ENCODE data around the gene DAAM1. TPM values are rescaled to one million over a fixed set of nuclear protein-coding genes. Genes with fewer than 3 reads are reported as not detected.

Gene DAAM1
- polyA plus RNA-seq, 1 donor from 2014 or later: 161 TPM

- no peak overlapping the region for H2AFZ ChIP-seq (ENCODE audit: low read depth, low read length)
- no peak overlapping the region for H3K9ac ChIP-seq (ENCODE audit: low read length)
- H3K36me3 ChIP-seq (ENCODE audit: insufficient read depth, low read length): no peaks in the 10 kb centered on the region
- H3F3A ChIP-seq (ENCODE audit: insufficient read depth, low read length, poor library complexity, severe bottlenecking): no peaks in the 10 kb centered on the region
- no peaks in the 10 kb centered on the region for H3K9me2 ChIP-seq (ENCODE audit: insufficient read depth, low read length)
- no peaks in the 10 kb centered on the region for H3K9me3 ChIP-seq (ENCODE audit: low read length)
- H3K79me2 ChIP-seq (replicated peaks; ENCODE audit: insufficient read depth, low read length): peaks cover 81% of the 10 kb centered on the region
- H3K27ac ChIP-seq (ENCODE audit: low read length): no peak overlapping the region
- TF ChIP-seq EZH2 (IDR thresholded peaks at IDR 0.05; ENCODE audit: borderline replicate concordance, insufficient read depth, low read length, poor library complexity, severe bottlenecking): no peak
- TF ChIP-seq EP300 (conservative IDR thresholded peaks at IDR 0.05; ENCODE audit: poor library complexity, severe bottlenecking): no peak
- no peak for TF ChIP-seq REST (IDR thresholded peaks at IDR 0.05; ENCODE audit: borderline replicate concordance)
- no peak for TF ChIP-seq TAF1 (IDR thresholded peaks at IDR 0.05; ENCODE audit: low read depth)
- TF ChIP-seq POLR2AphosphoS5 (IDR thresholded peaks at IDR 0.05): no peak
- TF ChIP-seq CTCF (IDR thresholded peaks at IDR 0.05; ENCODE audit: poor library complexity, severe bottlenecking): no peak
- no peak for TF ChIP-seq SMC3 (conservative IDR thresholded peaks at IDR 0.05; ENCODE audit: poor library complexity)
- TF ChIP-seq MXI1 (conservative IDR thresholded peaks at IDR 0.05; ENCODE audit: poor library complexity, severe bottlenecking): no peak
- no peak for TF ChIP-seq RAD21 (conservative IDR thresholded peaks at IDR 0.05)
- no peak overlapping the region for H3K4me2 ChIP-seq (ENCODE audit: low read length)
- peaks cover 6% of the 10 kb centered on the region for H4K20me1 ChIP-seq (ENCODE audit: insufficient read depth)
- no peaks in the 10 kb centered on the region for H3K27me3 ChIP-seq (ENCODE audit: insufficient read depth, low read depth, low read length)
- H3K4me3 ChIP-seq (ENCODE audit: low read length): no peak overlapping the region
These were observed 50.6 kb downstream of the DAAM1 start for GRCh38 chr14:59239022-59239421.

- H3K9me2 ChIP-seq (ENCODE audit: insufficient read depth, low read length): no peaks in the 10 kb centered on the region
- H3K36me3 ChIP-seq (ENCODE audit: insufficient read depth, low read length): no peaks in the 10 kb centered on the region
- TF ChIP-seq POLR2AphosphoS5 (IDR thresholded peaks at IDR 0.05): no peak
- no peak for TF ChIP-seq EP300 (conservative IDR thresholded peaks at IDR 0.05; ENCODE audit: poor library complexity, severe bottlenecking)
- no peak for TF ChIP-seq SMC3 (conservative IDR thresholded peaks at IDR 0.05; ENCODE audit: poor library complexity)
- TF ChIP-seq RAD21 (conservative IDR thresholded peaks at IDR 0.05): no peak
- TF ChIP-seq MXI1 (conservative IDR thresholded peaks at IDR 0.05; ENCODE audit: poor library complexity, severe bottlenecking): no peak
- no peak for TF ChIP-seq EZH2 (IDR thresholded peaks at IDR 0.05; ENCODE audit: borderline replicate concordance, insufficient read depth, low read length, poor library complexity, severe bottlenecking)
- TF ChIP-seq TAF1 (IDR thresholded peaks at IDR 0.05; ENCODE audit: low read depth): no peak
- no peak for TF ChIP-seq REST (IDR thresholded peaks at IDR 0.05; ENCODE audit: borderline replicate concordance)
- TF ChIP-seq CTCF (IDR thresholded peaks at IDR 0.05; ENCODE audit: poor library complexity, severe bottlenecking): no peak
- peaks cover 6% of the 10 kb centered on the region for H4K20me1 ChIP-seq (ENCODE audit: insufficient read depth)
- no peaks in the 10 kb centered on the region for H3F3A ChIP-seq (ENCODE audit: insufficient read depth, low read length, poor library complexity, severe bottlenecking)
- H3K9ac ChIP-seq (ENCODE audit: low read length): no peak overlapping the region
- no peaks in the 10 kb centered on the region for H3K27me3 ChIP-seq (ENCODE audit: insufficient read depth, low read depth, low read length)
- no peak overlapping the region for H3K4me2 ChIP-seq (ENCODE audit: low read length)
- H3K4me3 ChIP-seq (ENCODE audit: low read length): no peak overlapping the region
- H2AFZ ChIP-seq (ENCODE audit: low read depth, low read length): no peak overlapping the region
- H3K9me3 ChIP-seq (ENCODE audit: low read length): no peaks in the 10 kb centered on the region
- no peak overlapping the region for H3K27ac ChIP-seq (ENCODE audit: low read length)
- H3K79me2 ChIP-seq (replicated peaks; ENCODE audit: insufficient read depth, low read length): peaks cover 83% of the 10 kb centered on the region
These were observed 51.9 kb downstream of the DAAM1 start for GRCh38 chr14:59240356-59240755.

All from neural cell (in vitro differentiated cells).